Endothelial cell of umbilical vein (primary cell): ENCODE measurements around the gene ZKSCAN2. TPM values are rescaled to one million over a fixed set of nuclear protein-coding genes. Genes with fewer than 3 reads are reported as not detected.

Source experiments
- BruUV-seq: library from RNA; stranded (reverse); fragments of 400-500 nt; replicated peaks from 2 replicates; lab custom pipeline; 2021; lab: Mats Ljungman, UMichigan
- CTCF ChIA-PET: fragments of 300-600, 350-600 bp; sonication (Branson Sonifier 250); formaldehyde crosslinking; loops from one replicate; lab custom pipeline; 2021; ENCODE audit warnings: antibody characterized with exemption, inconsistent platforms; lab: Charles Lee
- POLR2A ChIA-PET: fragments of 300-600, 350-600 bp; sonication (Branson Sonifier 250); formaldehyde crosslinking; loops from one replicate; lab custom pipeline; 2021; ENCODE audit warnings: antibody characterized with exemption, inconsistent platforms; lab: Charles Lee
- DNase-seq: peaks from one replicate; pipeline ENCODE4 v3.0.0-alpha.2; 2011; ENCODE audit warnings: low read depth, low spot score
- FAIRE-seq: peaks from 2 replicates; lab custom pipeline; 2011; peaks lifted over from hg19 to GRCh38; lab: Jason Lieb, UNC
- H2AFZ ChIP-seq: 2 replicates; pipeline ENCODE4 v1.6.0; 2012; ENCODE audit warnings: low read depth, low read length, control low read depth, inconsistent platforms
- H3K27ac ChIP-seq: 2 replicates; pipeline ENCODE4 v1.5.1; 2011; ENCODE audit warnings: low read depth, mild to moderate bottlenecking, control low read depth, low read length, moderate library complexity; ENCODE audit not compliant: insufficient read depth
- H3K27me3 ChIP-seq, 2 experiments: 2 replicates each; pipeline versions ENCODE4 v1.6.0 to v1.6.1; 2011; ENCODE audit warnings: low read length in 2 of 2, mixed read lengths in 1 of 2; ENCODE audit not compliant: control insufficient read depth in 2 of 2, insufficient read depth in 2 of 2
- H3K36me3 ChIP-seq, 2 experiments: 2 replicates in 1 of 2; 3 replicates in 1 of 2; pipeline ENCODE4 v1.5.1; 2011; ENCODE audit warnings: low read length in 2 of 2, mild to moderate bottlenecking in 1 of 2, moderate library complexity in 1 of 2; ENCODE audit not compliant: control insufficient read depth in 2 of 2, insufficient read depth in 2 of 2; ENCODE audit errors: extremely low read depth in 1 of 2
- H3K4me1 ChIP-seq: 3 replicates; pipeline ENCODE4 v1.5.1; 2011; ENCODE audit warnings: mild to moderate bottlenecking, low read length; ENCODE audit not compliant: control insufficient read depth, insufficient read depth; ENCODE audit errors: extremely low read depth
- H3K4me2 ChIP-seq: 2 replicates; pipeline ENCODE4 v1.6.1; 2011; ENCODE audit warnings: low read length, control low read depth, mixed read lengths; ENCODE audit not compliant: insufficient read depth
- H3K4me3 ChIP-seq, 3 experiments: fragments of 200-600 bp in 1 of 3; sonication (generic), shearing (Covaris generic) in 1 of 3; replicated peaks in 1 of 3; 2 replicates each; pipeline ENCODE4 v1.5.1; 2011 to 2016; ENCODE audit warnings: control low read depth in 3 of 3, low read length in 3 of 3, mild to moderate bottlenecking in 2 of 3, inconsistent platforms in 1 of 3, low read depth in 1 of 3, moderate library complexity in 1 of 3; ENCODE audit not compliant: insufficient read depth in 1 of 3
- H3K79me2 ChIP-seq: 2 replicates; pipeline ENCODE4 v1.6.0; 2012; ENCODE audit warnings: low read length, inconsistent platforms; ENCODE audit not compliant: control insufficient read depth, insufficient read depth
- H3K9ac ChIP-seq: replicated peaks from 2 replicates; pipeline ENCODE3; 2011; ENCODE audit warnings: low read length, control low read depth; ENCODE audit not compliant: insufficient read depth; ENCODE audit errors: extremely low read depth
- H3K9me1 ChIP-seq: replicated peaks from 3 replicates; pipeline ENCODE4 v1.6.0; 2011; ENCODE audit warnings: mild to moderate bottlenecking, low read length; ENCODE audit not compliant: control insufficient read depth, insufficient read depth; ENCODE audit errors: extremely low read depth
- H3K9me3 ChIP-seq: replicated peaks from 2 replicates; pipeline ENCODE4 v1.5.1; 2012; ENCODE audit warnings: low read length, inconsistent platforms; ENCODE audit not compliant: control insufficient read depth, insufficient read depth
- H4K20me1 ChIP-seq: replicated peaks from 2 replicates; pipeline ENCODE3; 2011; ENCODE audit warnings: mild to moderate bottlenecking, low read length; ENCODE audit not compliant: control insufficient read depth, insufficient read depth; ENCODE audit errors: extremely low read depth
- CTCF ChIP-seq, 2 donors: IDR thresholded peaks; 1 replicate in 1 of 2; 2 replicates in 1 of 2; pipeline ENCODE4 v1.5.1; 2011; ENCODE audit warnings: low read length in 2 of 2, mild to moderate bottlenecking in 2 of 2, moderate library complexity in 2 of 2, control low read depth in 1 of 2, inconsistent platforms in 1 of 2, low read depth in 1 of 2; ENCODE audit not compliant: insufficient read depth in 1 of 2; ENCODE audit errors: extremely low read depth in 1 of 2
- EZH2 ChIP-seq: IDR thresholded peaks from 2 replicates; pipeline ENCODE4 v1.6.1; 2012; ENCODE audit warnings: borderline replicate concordance, low read depth, mild to moderate bottlenecking, moderate library complexity, low read length, inconsistent platforms; ENCODE audit not compliant: severe bottlenecking
- FOS ChIP-seq: IDR thresholded peaks from 2 replicates; pipeline ENCODE4 v1.6.1; 2011; ENCODE audit warnings: mild to moderate bottlenecking, low read length, moderate library complexity, borderline replicate concordance; ENCODE audit not compliant: insufficient read depth
- GATA2 ChIP-seq: IDR thresholded peaks from 2 replicates; pipeline ENCODE4 v1.7.0; 2011; ENCODE audit warnings: low read depth, mild to moderate bottlenecking, moderate library complexity, mixed read lengths, low read length; ENCODE audit not compliant: insufficient read length, insufficient read depth
- JUN ChIP-seq: IDR thresholded peaks from 2 replicates; pipeline ENCODE4 v1.6.1; 2011; ENCODE audit warnings: borderline replicate concordance, low read depth; ENCODE audit not compliant: insufficient read length, insufficient read depth
- MAX ChIP-seq: IDR thresholded peaks from 2 replicates; pipeline ENCODE4 v1.6.1; 2011; ENCODE audit not compliant: insufficient read depth, insufficient read length
- MYC ChIP-seq: IDR thresholded peaks from one replicate; pipeline ENCODE4 v1.6.1; 2011; ENCODE audit warnings: mild to moderate bottlenecking, low read depth, low read length
- POLR2A ChIP-seq: IDR thresholded peaks from 2 replicates; pipeline ENCODE4 v1.6.1; 2012; ENCODE audit warnings: low read depth, mild to moderate bottlenecking, control low read depth, low read length
- POLR2AphosphoS5 ChIP-seq: IDR thresholded peaks from 2 replicates; pipeline ENCODE4 v1.6.1; 2012; ENCODE audit warnings: low read depth, mild to moderate bottlenecking, control low read depth, low read length, moderate library complexity; ENCODE audit not compliant: insufficient read depth
- dilution Hi-C: fragments of 300-500 bp; cut with MboI; formaldehyde crosslinking; loops from one replicate; pipeline ENCODE4 v1.15.0; 2019; ENCODE audit warnings: low sequenced_read_pairs; ENCODE audit not compliant: extremely low pct_ligation_motif_present
- intact Hi-C: fragments of 100-400 bp; cut with micrococcal nuclease; formaldehyde crosslinking; loops from one replicate; pipeline ENCODE4 v1.10.0; 2022
- polyA plus RNA-seq, 4 experiments: library from polyadenylated mRNA; depleted of rRNA in 3 of 4; stranded (reverse) in 3 of 4; unstranded in 1 of 4; fragments of >200 nt; gene quantifications; 2 replicates each; pipeline versions ENCODE4 v1.2.1 to v1.2.3, GENCODE V29; 2011 to 2012; ENCODE audit warnings: missing spikeins in 1 of 4
- total RNA-seq: library from RNA; stranded (reverse); gene quantifications from 2 replicates; pipeline ENCODE4 v1.2.3, GENCODE V29; 2021

The ZKSCAN2 gene
- total and polyA plus RNA-seq, 2 donors (not counting 3 experiments of a cell fraction or from before 2014, with no cell fraction given) = 1.4 to 4.7 TPM

- no peak overlapping the region for H3K27ac ChIP-seq
- intact Hi-C loops = no loop called here
- no peaks in the 10 kb centered on the region for H3K9me1 ChIP-seq
- FAIRE-seq = no peak
- no peaks in the 10 kb centered on the region for H3K27me3 ChIP-seq
- H3K4me3 ChIP-seq = no peak overlapping the region
- no peak for DNase-seq
- no peaks in the 10 kb centered on the region for H4K20me1 ChIP-seq
- dilution Hi-C loops = no loop called here
- H2AFZ ChIP-seq = no peak overlapping the region
- no peak overlapping the region for H3K9ac ChIP-seq
- no peaks in the 10 kb centered on the region for H3K79me2 ChIP-seq
- no peaks in the 10 kb centered on the region for H3K36me3 ChIP-seq
- no peak overlapping the region for H3K4me2 ChIP-seq
- CTCF ChIA-PET = interaction anchor here (0.6 kb wide), 1 partner anchor 347 kb away, joined by 3 read pairs; no protein-coding TSS in a partner anchor
- no peaks in the 10 kb centered on the region for H3K4me1 ChIP-seq
- no peak for TF ChIP-seq POLR2A
- no peak for TF ChIP-seq GATA2
- TF ChIP-seq JUN = no peak
- TF ChIP-seq EZH2 = no peak
- no peak for TF ChIP-seq FOS
- TF ChIP-seq POLR2AphosphoS5 = no peak
- no TSS peak for BruUV-seq
- H3K9me3 ChIP-seq = no peaks in the 10 kb centered on the region
- POLR2A ChIA-PET = no interaction called here
These were observed 42.3 kb upstream of the ZKSCAN2 start for GRCh38 chr16:25299792-25300590.

GRCh38 chr16:25298165-25298872 is 40.7 kb upstream of the ZKSCAN2 start:
- ChIA-PET CTCF (no interaction called here), POLR2A (no interaction called here)
- H2AFZ ChIP-seq = no peak overlapping the region
- intact Hi-C loops = no loop called here
- no TSS peak for BruUV-seq
- dilution Hi-C loops = no loop called here
- H3K36me3 ChIP-seq = no peaks in the 10 kb centered on the region
- H3K27me3 ChIP-seq = no peaks in the 10 kb centered on the region
- H3K4me3 ChIP-seq = no peak overlapping the region
- H3K9me1 ChIP-seq = no peaks in the 10 kb centered on the region
- no peak overlapping the region for H3K27ac ChIP-seq
- no peaks in the 10 kb centered on the region for H3K4me1 ChIP-seq
- no peaks in the 10 kb centered on the region for H3K9me3 ChIP-seq
- H3K79me2 ChIP-seq = no peaks in the 10 kb centered on the region
- DNase-seq (no peak), FAIRE-seq (no peak)
- H3K4me2 ChIP-seq = no peak overlapping the region
- no peak overlapping the region for H3K9ac ChIP-seq
- no peaks in the 10 kb centered on the region for H4K20me1 ChIP-seq
- TF ChIP-seq CTCF (IDR thresholded peaks at IDR 0.05; ENCODE audit: extremely low read depth in 1 of 2, insufficient read depth in 1 of 2, low read depth in 1 of 2, low read length in 2 of 2) (no peak), GATA2 (no peak), POLR2AphosphoS5 (no peak), POLR2A (no peak), MYC (no peak), FOS (no peak), MAX (no peak), JUN (no peak), EZH2 (no peak)
